Urothelium cell line (cell line): ENCODE results near the gene DSG1.
"Not testable (repeated sequence)": the region's sequence is repeated elsewhere in the genome, so short reads cannot be mapped to it uniquely, and the experiment has no call there.

ENCODE experiments used
- DNase-seq: peaks from one replicate; pipeline ENCODE4 v3.0.0; 2011; ENCODE audit warnings: low spot score, mixed read lengths
- FAIRE-seq: peaks from 2 replicates; lab custom pipeline; 2011; peaks lifted over from hg19 to GRCh38; lab: Jason Lieb, UNC

Gene DSG1

DNA sequence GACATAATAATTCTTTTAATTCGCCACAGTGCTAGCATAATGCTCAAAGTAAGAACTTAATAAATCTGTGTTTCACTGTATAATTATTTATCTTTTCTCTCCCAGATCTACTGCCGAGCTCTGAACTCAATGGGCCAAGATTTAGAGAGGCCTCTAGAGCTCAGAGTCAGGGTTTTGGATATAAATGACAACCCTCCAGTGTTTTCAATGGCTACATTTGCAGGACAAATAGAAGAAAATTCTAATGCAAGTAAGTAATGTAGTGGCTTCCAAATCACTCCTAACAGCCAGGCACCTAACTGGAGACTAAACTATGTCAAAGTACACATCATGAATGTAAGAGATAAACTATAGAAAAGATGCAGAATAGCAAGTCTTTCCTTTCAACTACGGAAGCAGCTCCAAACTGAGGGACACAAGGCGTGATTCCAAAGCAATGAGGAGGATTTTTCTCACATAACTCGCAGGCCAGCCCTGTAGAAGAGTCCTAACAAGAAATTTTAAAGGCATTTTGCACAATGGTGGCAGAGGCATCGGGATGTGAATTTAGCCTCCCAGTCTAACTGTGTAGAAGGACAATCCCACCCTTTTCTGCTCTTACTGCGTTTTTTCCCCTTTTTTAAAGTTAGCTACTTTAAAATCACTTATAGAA, 12.0 kb downstream of the DSG1 start:
- no peak for DNase-seq
- FAIRE-seq, result no peak

DNA sequence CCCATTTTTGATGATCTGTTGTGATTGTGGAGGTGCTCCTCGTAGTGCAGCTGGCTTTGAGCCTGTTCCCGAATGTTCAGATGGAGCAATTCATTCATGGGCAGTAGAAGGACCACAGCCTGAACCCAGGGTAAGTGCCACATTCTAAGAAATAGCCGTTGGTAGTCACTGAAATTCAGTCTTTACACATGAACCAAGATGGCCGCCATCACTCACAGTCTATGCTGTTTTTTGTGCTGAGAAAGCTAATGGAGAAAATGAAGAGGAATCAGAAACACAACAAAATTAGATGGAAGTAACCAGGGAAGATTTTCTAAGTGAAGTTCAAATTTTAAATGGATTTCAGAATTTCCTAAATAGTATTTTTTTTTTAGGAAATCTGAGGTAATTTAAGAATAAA, 25.5 kb downstream of the DSG1 start:
- no peak for FAIRE-seq
- DNase-seq, result no peak

DNA sequence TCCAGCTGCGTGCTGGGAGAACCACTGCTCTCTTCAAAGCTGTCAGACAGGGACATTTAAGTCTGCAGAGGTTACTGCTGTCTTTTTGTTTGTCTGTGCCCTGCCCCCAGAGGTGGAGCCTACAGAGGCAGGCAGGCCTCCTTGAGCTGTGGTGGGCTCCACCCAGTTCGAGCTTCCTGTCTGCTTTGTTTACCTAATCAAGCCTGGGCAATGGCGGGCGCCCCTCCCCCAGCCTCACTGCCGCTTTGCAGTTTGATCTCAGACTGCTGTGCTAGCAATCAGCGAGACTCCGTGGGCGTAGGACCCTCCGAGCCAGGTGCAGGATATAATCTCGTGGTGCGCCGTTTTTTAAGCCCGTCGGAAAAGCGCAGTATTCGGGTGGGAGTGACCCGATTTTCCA, 35.4 kb downstream of the DSG1 start:
- not testable (repeated sequence) for DNase-seq, FAIRE-seq

DNA sequence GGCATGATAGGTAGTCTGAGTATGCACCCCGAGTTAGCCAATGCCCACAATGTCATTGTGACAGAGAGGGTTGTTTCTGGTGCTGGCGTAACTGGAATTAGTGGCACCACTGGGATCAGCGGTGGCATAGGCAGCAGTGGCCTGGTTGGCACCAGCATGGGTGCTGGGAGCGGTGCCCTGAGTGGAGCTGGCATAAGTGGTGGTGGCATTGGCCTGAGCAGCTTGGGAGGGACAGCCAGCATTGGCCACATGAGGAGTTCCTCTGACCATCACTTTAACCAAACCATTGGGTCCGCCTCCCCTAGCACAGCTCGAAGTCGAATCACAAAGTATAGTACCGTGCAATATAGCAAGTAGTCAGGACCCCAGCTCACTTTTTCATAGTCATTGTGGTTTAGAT, 37.0 kb downstream of the DSG1 start:
- DNase-seq (no peak), FAIRE-seq (no peak)

DNA sequence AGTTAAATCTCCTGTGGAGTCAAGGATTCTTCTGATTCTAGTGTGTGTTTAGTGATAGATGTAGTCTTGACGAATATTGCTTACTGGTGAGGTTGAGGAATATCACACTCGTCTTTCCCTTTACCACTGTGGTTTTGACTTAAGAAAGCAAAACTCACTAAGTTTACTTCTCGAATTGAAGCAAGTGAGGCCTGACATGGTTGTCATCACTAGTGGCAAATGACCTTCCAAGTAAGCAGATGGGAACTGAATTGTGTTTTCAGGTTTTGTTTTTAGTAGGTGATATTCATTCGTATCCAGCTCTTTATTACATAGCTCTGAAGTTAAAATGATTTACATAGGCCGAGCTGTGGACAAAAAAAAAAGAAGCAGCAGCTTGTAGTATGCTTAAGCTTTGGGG, 38.1 kb downstream of the DSG1 start:
- no peak for FAIRE-seq
- DNase-seq, result no peak

DNA sequence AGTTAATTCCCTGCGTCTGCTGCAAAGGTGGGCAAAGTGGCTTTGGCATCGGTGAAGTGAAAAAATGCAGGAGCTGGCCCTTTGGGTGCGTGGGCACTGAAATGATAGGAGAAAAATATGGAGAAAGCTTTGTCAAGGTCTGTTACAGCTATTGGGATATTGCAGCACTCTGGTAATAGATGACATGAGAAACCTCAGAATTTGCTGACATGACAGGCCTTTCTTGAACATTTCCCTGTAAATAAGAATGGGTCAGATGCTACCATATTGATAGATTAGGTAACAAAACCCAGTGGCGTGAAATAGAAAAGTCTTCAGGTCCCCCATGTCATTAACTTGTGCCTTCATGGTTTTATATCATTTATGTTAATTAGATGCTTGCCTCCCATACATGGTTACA, 46.2 kb downstream of the DSG1 start:
- FAIRE-seq, result no peak
- no peak for DNase-seq

DNA sequence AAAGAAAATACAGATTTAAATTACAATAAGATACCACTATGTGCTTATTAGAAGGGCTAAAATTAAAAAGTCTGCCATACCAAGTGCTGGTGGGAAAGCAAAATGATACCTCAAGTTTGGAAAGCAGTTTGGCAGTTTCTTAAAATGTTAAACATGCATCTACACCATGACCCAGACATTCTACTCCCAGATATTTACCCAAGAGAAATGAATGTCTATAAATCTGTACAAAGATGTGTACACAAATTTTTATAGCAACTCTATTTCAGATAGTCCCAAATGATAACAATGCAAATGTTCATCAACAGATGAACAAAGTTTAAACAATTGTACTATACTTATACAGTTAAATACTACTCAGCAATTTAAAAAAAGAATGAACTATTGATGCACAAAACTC, 51.5 kb downstream of the DSG1 start:
- DNase-seq, result no peak
- no peak for FAIRE-seq

DNA sequence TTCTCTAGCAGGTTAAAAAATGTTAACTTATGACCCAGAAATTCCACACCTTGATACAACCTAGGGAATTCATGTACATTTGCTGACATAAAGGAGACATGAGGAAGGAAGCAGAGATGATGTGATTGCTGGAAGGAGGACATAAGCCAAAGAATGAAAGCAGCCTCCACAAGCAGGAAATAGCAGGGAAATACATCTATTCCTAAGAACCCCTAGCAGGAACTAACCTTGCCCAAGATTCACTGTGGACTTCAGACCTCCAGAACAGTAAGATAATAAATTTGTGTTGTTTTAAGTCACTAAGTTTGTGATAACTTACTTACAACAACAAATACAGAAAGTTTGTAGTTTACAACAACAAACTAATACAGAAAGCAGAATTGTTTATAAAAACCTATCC, 54.0 kb downstream of the DSG1 start:
- DNase-seq (no peak), FAIRE-seq (no peak)

DNA sequence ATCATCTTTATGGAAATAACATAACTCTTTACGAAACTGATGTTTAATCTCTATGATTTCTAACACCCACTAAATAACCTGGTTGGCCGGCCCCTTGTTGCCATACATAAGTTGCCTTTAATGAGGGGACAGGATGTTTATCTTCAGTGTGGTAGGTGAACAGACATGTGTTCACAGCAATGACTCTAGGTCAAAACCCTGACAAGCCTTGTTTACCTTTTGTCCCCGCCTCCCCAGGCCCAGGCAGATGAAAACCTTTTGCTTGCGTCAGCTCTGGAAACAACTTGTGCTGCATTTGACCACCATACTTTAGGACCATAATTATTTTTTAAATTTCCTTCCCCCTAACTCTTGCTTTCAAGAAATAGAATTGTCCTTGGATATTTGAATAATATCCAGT, 55.7 kb downstream of the DSG1 start:
- FAIRE-seq (no peak), DNase-seq (no peak)

DNA sequence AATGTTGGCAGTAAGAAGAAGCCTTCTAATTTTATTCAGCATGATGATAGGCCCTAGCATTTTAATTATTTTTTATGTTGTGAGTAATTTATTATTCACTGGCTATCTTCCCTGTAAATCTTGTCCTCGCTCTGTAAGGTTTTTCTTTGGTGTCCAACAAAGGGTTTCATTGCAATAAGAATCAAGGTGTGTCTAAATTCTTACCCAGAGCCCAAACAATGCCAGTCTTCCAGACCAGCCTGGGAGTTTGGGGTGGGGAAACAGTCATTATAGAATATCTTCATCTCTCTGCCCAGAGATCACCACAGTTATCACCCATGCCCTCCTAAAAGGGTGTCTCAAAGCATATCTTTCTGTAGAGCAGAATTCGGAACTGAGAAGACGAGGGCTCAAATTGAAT, 58.5 kb downstream of the DSG1 start, which contains the start of gene DSG4:
DSG4 (plus strand) TSS at position 301 of the 400 bp plus-strand sequence. CDS start 135 bp downstream, outside the sequence.
- DNase-seq (no peak), FAIRE-seq (no peak)

DNA sequence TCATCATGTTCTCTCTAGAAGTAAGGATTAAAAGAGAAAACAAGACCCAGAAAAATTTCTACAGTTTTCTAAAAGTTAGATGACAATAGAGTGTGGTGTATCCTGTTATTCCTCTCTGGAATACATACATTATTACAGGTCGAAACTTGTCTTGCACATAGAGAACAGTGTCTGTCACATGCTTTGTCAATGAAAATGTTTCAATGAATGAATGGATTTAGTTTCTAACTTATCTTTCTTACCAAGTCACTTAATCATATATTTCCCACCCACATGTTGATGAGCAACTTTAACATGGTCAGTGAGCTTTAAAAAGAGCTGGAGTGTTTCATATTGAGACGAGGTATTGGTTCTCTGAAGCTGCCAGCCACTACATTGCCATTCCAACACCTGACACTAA, 63.0 kb downstream of the DSG1 start:
- FAIRE-seq (no peak), DNase-seq (no peak)

DNA sequence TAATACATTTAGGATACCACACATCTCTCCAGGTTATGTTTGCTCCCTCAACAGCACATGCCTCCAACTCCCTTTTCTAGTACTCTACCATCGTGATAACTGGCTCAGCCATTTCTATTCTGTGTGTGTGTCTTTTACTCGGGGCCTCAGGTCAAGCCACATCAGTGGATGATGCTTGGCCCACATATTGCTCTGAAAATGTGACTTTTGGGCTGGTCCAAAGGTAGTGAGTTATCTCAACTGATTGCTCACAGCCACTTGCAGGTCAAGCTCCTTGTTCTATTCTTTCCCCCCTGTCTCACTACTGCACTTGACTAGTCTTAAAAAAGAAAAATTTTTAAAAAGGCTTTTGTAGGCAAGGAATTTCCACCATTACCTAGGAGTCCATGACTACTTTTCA, 64.1 kb downstream of the DSG1 start:
- DNase-seq (no peak), FAIRE-seq (no peak)

DNA sequence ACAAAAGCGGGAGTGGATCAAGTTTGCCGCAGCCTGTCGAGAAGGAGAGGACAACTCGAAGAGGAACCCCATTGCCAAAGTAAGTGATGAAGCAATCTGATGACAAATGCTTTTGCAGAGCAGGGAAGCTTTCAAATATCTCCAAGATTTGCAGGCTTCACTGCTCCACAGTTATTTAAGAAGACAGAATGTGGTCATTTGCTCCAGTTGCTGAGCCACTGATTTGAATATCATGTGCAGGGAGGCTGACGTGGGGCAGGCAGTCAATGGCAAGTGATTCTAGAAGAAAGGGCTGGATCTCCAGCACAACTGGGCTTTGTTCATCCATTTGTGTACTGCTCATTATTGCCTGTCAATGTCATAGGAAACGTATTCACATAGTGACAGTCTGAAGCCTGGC, 68.8 kb downstream of the DSG1 start:
- no peak for DNase-seq
- FAIRE-seq, result no peak

DNA sequence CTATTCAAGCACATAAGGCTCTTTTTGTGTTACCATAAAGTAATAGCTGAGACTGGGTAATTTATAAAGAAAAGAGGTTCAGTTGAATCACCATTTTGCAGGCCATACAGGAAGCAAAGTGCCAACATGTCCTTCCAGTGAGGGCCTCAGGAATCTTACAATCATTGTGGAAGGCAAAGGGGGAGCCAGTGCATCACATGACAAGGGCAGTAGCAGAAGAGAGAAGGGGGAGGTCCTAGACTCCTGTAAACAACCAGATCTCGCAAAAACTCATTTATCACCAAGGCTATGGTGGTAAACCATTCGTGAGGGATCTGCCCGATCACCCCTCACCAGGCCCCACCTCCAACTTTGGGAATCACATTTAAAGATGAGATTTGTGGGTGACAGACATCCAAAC, 75.3 kb downstream of the DSG1 start:
- no peak for DNase-seq
- FAIRE-seq, result no peak

DNA sequence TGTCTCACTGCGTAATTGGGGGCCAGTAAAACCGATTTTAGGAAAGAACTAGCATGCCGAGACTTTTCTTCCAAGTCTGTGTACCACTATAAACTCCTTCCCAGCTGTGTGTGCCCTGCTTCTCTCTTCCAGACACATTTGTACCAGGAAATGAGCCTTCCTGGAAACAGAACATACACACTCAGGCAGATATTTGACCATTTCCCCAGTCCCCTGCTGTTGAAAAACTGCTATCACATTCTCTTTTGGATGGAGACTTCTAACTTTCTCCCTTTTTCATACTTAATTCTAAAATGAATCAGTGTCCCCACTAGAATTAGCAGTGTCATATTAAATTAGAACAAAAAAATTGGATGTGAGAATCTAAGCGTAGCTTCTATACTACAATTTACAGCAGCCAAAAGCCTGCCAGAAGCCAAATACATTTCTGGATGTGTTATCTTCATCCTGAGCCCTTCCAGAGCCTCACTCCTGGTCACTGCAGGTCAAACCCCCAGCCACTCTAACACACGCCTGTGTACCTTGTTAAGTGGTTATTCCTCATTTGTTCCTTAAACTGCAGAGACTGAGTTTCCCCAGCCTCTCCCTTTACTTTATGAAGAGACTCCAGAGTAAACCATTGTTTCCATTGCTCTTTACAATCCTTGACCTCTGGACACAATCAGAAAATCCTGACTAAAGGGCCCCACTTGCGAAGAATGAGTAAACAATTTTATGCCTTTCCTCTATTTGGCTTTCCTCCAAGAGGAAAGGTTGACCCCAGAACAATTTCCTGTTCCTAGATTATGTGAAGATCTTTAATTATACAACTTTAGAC, 79.0 kb downstream of the DSG1 start:
- DNase-seq (no peak), FAIRE-seq (no peak)

DNA sequence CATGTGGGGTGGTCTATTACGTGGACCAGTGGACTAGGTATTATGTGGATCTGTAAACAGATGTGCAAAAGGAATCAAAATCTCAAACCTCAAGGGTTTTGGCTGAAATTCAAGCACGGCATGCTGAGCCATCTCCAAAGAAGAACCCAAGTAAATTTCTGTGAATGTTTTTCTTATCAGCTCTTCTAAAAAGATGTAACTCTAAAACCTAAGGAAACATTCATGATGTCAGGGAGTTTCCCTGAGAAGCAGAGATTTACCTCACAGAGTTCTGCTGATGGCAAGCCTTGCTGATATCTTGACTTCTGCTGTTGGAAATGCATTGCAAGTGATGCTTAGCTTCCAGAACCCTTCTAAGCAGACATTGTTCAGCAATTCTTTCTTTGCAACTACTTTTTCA, 80.2 kb downstream of the DSG1 start:
- FAIRE-seq (no peak), DNase-seq (no peak)

DNA sequence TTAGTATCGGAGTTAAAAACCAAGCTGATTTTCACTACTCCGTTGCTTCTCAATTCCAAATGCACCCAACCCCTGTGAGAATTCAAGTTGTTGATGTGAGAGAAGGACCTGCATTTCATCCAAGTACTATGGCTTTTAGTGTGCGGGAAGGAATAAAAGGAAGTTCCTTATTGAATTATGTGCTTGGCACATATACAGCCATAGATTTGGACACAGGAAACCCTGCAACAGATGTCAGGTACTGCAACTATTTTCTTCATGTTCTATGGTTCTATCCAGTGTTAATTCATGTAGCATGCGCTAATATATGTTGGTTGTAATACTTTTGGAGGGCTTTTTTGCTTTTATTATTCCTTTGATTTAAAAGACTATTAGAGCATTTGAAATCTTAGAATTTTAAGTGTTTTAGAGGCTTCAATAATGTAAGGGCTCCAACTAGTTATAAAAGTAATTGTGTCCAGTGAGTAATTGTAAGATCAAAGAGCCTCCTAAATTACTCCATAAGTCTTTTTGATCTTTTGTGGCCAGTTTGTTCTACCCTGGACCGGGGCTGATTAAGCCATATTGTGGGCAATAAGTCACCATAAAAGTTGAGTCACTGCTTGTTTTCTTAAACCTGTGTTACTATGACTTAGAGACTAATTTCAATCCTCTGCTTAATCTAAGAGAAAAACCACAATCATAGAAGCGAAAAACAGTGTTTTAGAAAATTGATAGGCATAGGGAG, 81.5 kb downstream of the DSG1 start:
- FAIRE-seq (no peak), DNase-seq (no peak)

DNA sequence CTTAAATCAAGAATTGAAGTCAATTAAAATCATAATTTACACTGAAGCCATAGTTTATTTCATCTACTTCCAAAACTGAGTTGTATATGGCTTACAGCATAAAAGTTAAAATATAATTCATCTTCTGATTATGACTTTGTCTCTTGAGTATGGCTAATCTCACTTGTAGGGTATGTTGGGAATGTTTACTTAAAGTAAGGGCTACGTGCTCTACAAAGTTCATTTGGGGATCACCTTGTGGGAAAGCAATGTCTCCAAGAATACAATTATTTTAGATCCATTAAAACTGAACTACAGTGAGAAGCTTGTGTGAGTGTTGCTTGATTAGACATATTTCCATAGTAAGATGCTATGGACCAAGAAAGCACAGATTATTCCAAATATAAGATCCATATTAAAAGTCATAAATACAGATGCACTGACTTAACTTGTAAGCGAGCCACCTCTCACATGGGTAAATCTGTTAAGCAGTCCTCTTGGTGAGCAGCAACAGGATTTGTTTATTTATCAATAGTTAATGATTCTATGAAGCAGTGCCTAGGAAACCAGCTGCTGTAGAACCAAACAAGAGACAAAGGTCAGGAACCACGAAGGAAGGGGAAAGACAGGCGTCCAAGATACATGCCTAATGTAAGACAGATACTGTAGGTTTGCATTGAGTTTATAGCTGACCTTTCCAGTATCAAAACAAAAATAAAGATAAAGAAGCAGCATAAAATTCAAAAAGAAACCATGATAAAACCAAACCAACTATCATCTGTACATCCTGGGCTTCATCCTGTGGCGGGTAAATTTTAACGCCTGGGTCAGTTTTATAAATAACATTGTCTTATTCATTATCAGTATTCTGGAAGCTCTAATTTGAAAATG, 83.4 kb downstream of the DSG1 start:
- DNase-seq, result no peak
- no peak for FAIRE-seq

DNA sequence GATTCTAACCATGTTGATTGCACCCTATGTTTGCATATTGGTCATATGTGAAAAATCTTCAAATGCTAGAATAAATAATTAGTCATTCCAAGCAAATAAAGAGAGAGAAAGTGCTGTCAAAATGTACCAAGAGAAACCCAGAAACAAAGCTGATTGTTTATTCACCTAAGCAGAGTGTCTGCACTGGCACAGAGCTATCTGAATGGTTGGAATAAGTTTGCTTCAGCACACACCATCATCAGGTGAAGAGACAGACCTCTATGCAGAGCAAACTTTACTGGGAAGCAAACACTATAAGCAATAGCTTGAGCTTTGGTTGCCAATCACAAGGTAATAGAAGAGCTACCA, 84.0 kb downstream of the DSG1 start:
- no peak for FAIRE-seq
- DNase-seq, result no peak

DNA sequence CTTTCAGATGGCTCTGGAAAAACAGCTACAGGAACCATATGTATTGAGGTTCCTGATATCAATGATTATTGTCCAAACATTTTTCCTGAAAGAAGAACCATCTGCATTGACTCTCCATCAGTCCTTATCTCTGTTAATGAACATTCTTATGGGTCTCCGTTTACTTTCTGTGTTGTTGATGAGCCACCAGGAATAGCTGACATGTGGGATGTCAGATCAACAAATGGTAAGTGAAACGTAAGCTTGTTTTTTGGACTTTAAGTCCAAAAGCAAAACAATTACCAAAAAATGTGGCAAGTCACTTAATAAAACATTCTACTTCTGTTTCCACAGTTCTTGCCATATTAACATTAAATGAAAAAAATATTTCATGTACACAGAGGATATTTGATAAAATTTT, 85.4 kb downstream of the DSG1 start:
- FAIRE-seq (no peak), DNase-seq (no peak)
